Skeletal muscle tissue (tissue), 4 donors: ENCODE measurements around the gene SLC49A3. TPM values are rescaled to one million over a fixed set of nuclear protein-coding genes. Genes with fewer than 3 reads are reported as not detected.
A peak's percentile ranks its signal among the peaks of the same experiment; 100 is the strongest.
"Not testable (repeated sequence)": the region's sequence is repeated elsewhere in the genome, so short reads cannot be mapped to it uniquely, and the experiment has no call there.

Experiments
- H3K27ac ChIP-seq: one replicate; pipeline ENCODE4 v1.7.0; 2013; ENCODE audit warnings: mild to moderate bottlenecking, low read depth, low read length, inconsistent platforms
- H3K27me3 ChIP-seq, 3 donors: one replicate each; pipeline ENCODE4 v1.7.0; 2013; ENCODE audit warnings: low read length in 3 of 3; ENCODE audit not compliant: control insufficient read depth in 3 of 3, insufficient read depth in 3 of 3
- H3K36me3 ChIP-seq, 3 donors: one replicate each; pipeline ENCODE4 v1.7.0; 2013; ENCODE audit warnings: low read length in 3 of 3; ENCODE audit not compliant: control insufficient read depth in 3 of 3, insufficient read depth in 3 of 3
- H3K4me1 ChIP-seq, 3 donors: one replicate each; pipeline ENCODE4 v1.7.0; 2013; ENCODE audit warnings: low read length in 3 of 3, mild to moderate bottlenecking in 3 of 3; ENCODE audit not compliant: control insufficient read depth in 3 of 3, insufficient read depth in 3 of 3
- H3K4me3 ChIP-seq, 3 donors: one replicate each; pipeline ENCODE4 v1.7.0; 2013; ENCODE audit warnings: low read length in 3 of 3
- H3K9ac ChIP-seq, 3 donors: one replicate each; pipeline ENCODE4 v1.7.0; 2013; ENCODE audit warnings: low read length in 3 of 3, mild to moderate bottlenecking in 3 of 3, moderate library complexity in 2 of 3, low read depth in 1 of 3
- H3K9me3 ChIP-seq, 3 donors: one replicate each; pipeline ENCODE4 v1.7.0; 2013; ENCODE audit warnings: low read length in 3 of 3; ENCODE audit not compliant: control insufficient read depth in 3 of 3
- total RNA-seq: library from RNA; depleted of rRNA; stranded (reverse); fragments of >200 nt; gene quantifications from one replicate; pipeline ENCODE4 v1.2.3, GENCODE V29; 2014
- donor health status: Osteomylitis.

The SLC49A3 gene
- total RNA-seq = 4.2 TPM

- H3K4me1 ChIP-seq = peaks cover 27 to 31% (median 31%) of the 10 kb centered on the region in 3 donors
- H3K27ac ChIP-seq = peak within 1 kb of the TSS; percentile 85
- H3K9me3 ChIP-seq = no peaks in the 10 kb centered on the region
- peak within 1 kb of the TSS; percentile 61 to 85 (median 79) for H3K9ac ChIP-seq
- H3K36me3 ChIP-seq = no peaks in the 10 kb centered on the region
- H3K4me3 ChIP-seq = peak within 1 kb of the TSS; percentile 67 to 79 (median 69)
- peaks cover 4 to 7% (median 5%) of the 10 kb centered on the region in 3 donors for H3K27me3 ChIP-seq
Measured at GRCh38 chr4:688854-689681, at the start of gene SLC49A3. SLC49A3 (minus strand) TSS chr4:689151; CDS start chr4:689127, 24 bp downstream.

- not testable (repeated sequence) for H3K27ac ChIP-seq, H3K9ac ChIP-seq, H3K4me3 ChIP-seq, H3K9me3 ChIP-seq, H3K27me3 ChIP-seq, H3K4me1 ChIP-seq
- H3K36me3 ChIP-seq = peaks cover 49 to 69% (median 60%) of the 10 kb centered on the region in 3 donors
Measured at GRCh38 chr4:736561-736960, 47.6 kb upstream of the SLC49A3 start.

- no peak overlapping the region for H3K4me3 ChIP-seq
- H3K4me1 ChIP-seq = no peaks in the 10 kb centered on the region
- peaks cover 53 to 68% (median 66%) of the 10 kb centered on the region in 3 donors for H3K36me3 ChIP-seq
- H3K9ac ChIP-seq = no peak overlapping the region
- H3K27ac ChIP-seq = no peak overlapping the region
- no peaks in the 10 kb centered on the region for H3K9me3 ChIP-seq
- H3K27me3 ChIP-seq = no peaks in the 10 kb centered on the region
Measured at GRCh38 chr4:735583-735982, 46.6 kb upstream of the SLC49A3 start.

- peaks cover 56 to 70% (median 67%) of the 10 kb centered on the region in 3 donors for H3K36me3 ChIP-seq
- no peak overlapping the region for H3K9ac ChIP-seq
Measured at GRCh38 chr4:734951-735350, 46.0 kb upstream of the SLC49A3 start.

GRCh38 chr4:734075-734474, 45.1 kb upstream of the SLC49A3 start:
- Histone ChIP-seq H3K4me1 (no peaks in the 10 kb centered on the region), H3K36me3 (peaks cover 52 to 63% (median 59%) of the 10 kb centered on the region in 3 donors)

More at GRCh38 chr4:734951-735350, 46.0 kb upstream of the SLC49A3 start:
- H3K9me3 ChIP-seq = no peaks in the 10 kb centered on the region
- H3K4me1 ChIP-seq = no peaks in the 10 kb centered on the region
- no peak overlapping the region for H3K4me3 ChIP-seq
- H3K27me3 ChIP-seq = no peaks in the 10 kb centered on the region
- H3K27ac ChIP-seq = no peak overlapping the region

GRCh38 chr4:733631-733980, 44.7 kb upstream of the SLC49A3 start:
- no peaks in the 10 kb centered on the region for H3K9me3 ChIP-seq
- H3K36me3 ChIP-seq = peaks cover 52 to 59% (median 55%) of the 10 kb centered on the region in 3 donors
- no peaks in the 10 kb centered on the region for H3K4me1 ChIP-seq

More at GRCh38 chr4:734075-734474, 45.1 kb upstream of the SLC49A3 start:
- no peaks in the 10 kb centered on the region for H3K9me3 ChIP-seq
- no peak overlapping the region for H3K4me3 ChIP-seq
- no peak overlapping the region for H3K9ac ChIP-seq
- H3K27ac ChIP-seq = no peak overlapping the region
- no peaks in the 10 kb centered on the region for H3K27me3 ChIP-seq

GRCh38 chr4:732911-733630, 44.1 kb upstream of the SLC49A3 start:
- Histone ChIP-seq H3K4me3 (no peak overlapping the region), H3K27ac (no peak overlapping the region), H3K9ac (no peak overlapping the region), H3K36me3 (peaks cover 51 to 59% (median 54%) of the 10 kb centered on the region in 3 donors), H3K4me1 (no peaks in the 10 kb centered on the region), H3K27me3 (no peaks in the 10 kb centered on the region), H3K9me3 (no peaks in the 10 kb centered on the region)

More at GRCh38 chr4:733631-733980, 44.7 kb upstream of the SLC49A3 start:
- Histone ChIP-seq H3K9ac (no peak overlapping the region), H3K27me3 (no peaks in the 10 kb centered on the region), H3K27ac (no peak overlapping the region), H3K4me3 (no peak overlapping the region)

- Histone ChIP-seq H3K4me3 (no peak overlapping the region), H3K36me3 (peaks cover 45 to 53% (median 49%) of the 10 kb centered on the region in 3 donors), H3K27me3 (no peaks in the 10 kb centered on the region), H3K27ac (no peak overlapping the region), H3K9ac (no peak overlapping the region), H3K9me3 (no peaks in the 10 kb centered on the region), H3K4me1 (no peaks in the 10 kb centered on the region)
Measured at GRCh38 chr4:732486-732885, 43.5 kb upstream of the SLC49A3 start.

GRCh38 chr4:731954-732353, 43.0 kb upstream of the SLC49A3 start:
- H3K36me3 ChIP-seq = peaks cover 42 to 48% (median 44%) of the 10 kb centered on the region in 3 donors
- H3K4me1 ChIP-seq, H3K9me3 ChIP-seq, H3K27ac ChIP-seq, H3K9ac ChIP-seq, H3K27me3 ChIP-seq, H3K4me3 ChIP-seq: not testable (repeated sequence)
